HEK293 (cell line): ENCODE results near the gene ISYNA1.

Experiments used
- CTCF ChIA-PET: fragments of 350-600 bp; formaldehyde crosslinking; extraction: SDS; loops from one replicate; lab custom pipeline; 2021; ENCODE audit warnings: antibody characterized with exemption; lab: Yijun Ruan, JAX
- POLR2A ChIA-PET: fragments of 300-600 bp; formaldehyde crosslinking; extraction: SDS; loops from one replicate; lab custom pipeline; 2020; ENCODE audit warnings: antibody characterized with exemption, inconsistent platforms; lab: Yijun Ruan, JAX
- H3K27ac ChIP-seq: fragments of 200-500 bp; sonication (Bioruptor generic); 2 replicates; pipeline ENCODE4 v1.5.1; 2014; ENCODE audit warnings: low read depth, low read length, control low read depth, inconsistent platforms; ENCODE audit errors: extremely low read depth
- H3K36me3 ChIP-seq, 2 experiments: fragments of 200-500 bp in 1 of 2; sonication (Bioruptor generic) in 1 of 2; 1 replicate in 1 of 2; 2 replicates in 1 of 2; pipeline ENCODE4 v1.5.1; 2014 to 2017; ENCODE audit warnings: inconsistent platforms in 2 of 2, low read length in 2 of 2; ENCODE audit not compliant: control insufficient read depth in 2 of 2, insufficient read depth in 1 of 2
- H3K4me1 ChIP-seq: fragments of 200-500 bp; sonication (Bioruptor generic); 2 replicates; pipeline ENCODE4 v1.5.1; 2014; ENCODE audit warnings: mild to moderate bottlenecking, low read length, inconsistent platforms; ENCODE audit not compliant: control insufficient read depth, insufficient read depth
- H3K4me3 ChIP-seq: 2 replicates; pipeline ENCODE4 v1.5.1; 2011; ENCODE audit warnings: low read depth, mild to moderate bottlenecking, control low read depth, low read length, moderate library complexity
- H3K9me3 ChIP-seq: fragments of 200-500 bp; sonication (Bioruptor generic); 2 replicates; pipeline ENCODE4 v1.5.1; 2014; ENCODE audit warnings: low read depth, low read length, inconsistent platforms; ENCODE audit not compliant: control insufficient read depth, insufficient read depth
- EGR2 ChIP-seq: fragments of 450-650 bp; formaldehyde crosslinking; IDR thresholded peaks from 2 replicates; pipeline ENCODE4 v1.5.1; 2016; ENCODE audit warnings: low read depth, missing biosample characterization, missing genetic modification characterization
- HOXC10 ChIP-seq: sonication (generic); formaldehyde crosslinking; IDR thresholded peaks from 2 replicates; pipeline ENCODE4 v1.8.1; 2023; ENCODE audit warnings: mild to moderate bottlenecking, missing genetic modification reagents
- KLF1 ChIP-seq: fragments of 450-650 bp; formaldehyde crosslinking; IDR thresholded peaks from 2 replicates; pipeline ENCODE4 v1.5.1; 2016; ENCODE audit warnings: missing biosample characterization, missing genetic modification characterization
- MEIS1 ChIP-seq: sonication (generic); formaldehyde crosslinking; IDR thresholded peaks from 2 replicates; pipeline ENCODE4 v1.8.1; 2022; ENCODE audit warnings: missing genetic modification reagents, mild to moderate bottlenecking, borderline replicate concordance
- ZBTB20 ChIP-seq: fragments of 450-650 bp; formaldehyde crosslinking; IDR thresholded peaks from 2 replicates; pipeline ENCODE4 v1.5.1; 2016; ENCODE audit warnings: missing biosample characterization, missing genetic modification characterization
- ZFP3 ChIP-seq: fragments of 450-650 bp; formaldehyde crosslinking; IDR thresholded peaks from 2 replicates; pipeline ENCODE4 v1.5.1; 2016; ENCODE audit warnings: low read depth, missing biosample characterization, missing genetic modification characterization
- ZNF114 ChIP-seq: fragments of 450-650 bp; formaldehyde crosslinking; IDR thresholded peaks from 2 replicates; pipeline ENCODE4 v1.5.0; 2017; ENCODE audit warnings: missing biosample characterization, missing genetic modification characterization
- ZNF132 ChIP-seq: fragments of 450-650 bp; formaldehyde crosslinking; IDR thresholded peaks from 2 replicates; pipeline ENCODE4 v1.5.1; 2017; ENCODE audit warnings: missing biosample characterization, missing genetic modification characterization, borderline replicate concordance
- ZNF239 ChIP-seq: fragments of 450-650 bp; formaldehyde crosslinking; IDR thresholded peaks from 2 replicates; pipeline ENCODE4 v1.5.1; 2016; ENCODE audit warnings: missing biosample characterization, missing genetic modification characterization
- ZNF280C ChIP-seq: fragments of 450-650 bp; formaldehyde crosslinking; IDR thresholded peaks from 2 replicates; pipeline ENCODE4 v1.5.1; 2016; ENCODE audit warnings: missing biosample characterization, missing genetic modification characterization
- ZNF292 ChIP-seq: fragments of 450-650 bp; formaldehyde crosslinking; IDR thresholded peaks from 2 replicates; pipeline ENCODE4 v1.5.1; 2016; ENCODE audit warnings: low read depth, missing biosample characterization, missing genetic modification characterization, borderline replicate concordance
- ZNF391 ChIP-seq: fragments of 450-650 bp; formaldehyde crosslinking; IDR thresholded peaks from 2 replicates; pipeline ENCODE4 v1.5.1; 2016; ENCODE audit warnings: low read depth, missing biosample characterization, missing genetic modification characterization, borderline replicate concordance
- ZNF404 ChIP-seq: fragments of 450-650 bp; formaldehyde crosslinking; IDR thresholded peaks from 2 replicates; pipeline ENCODE4 v1.5.1; 2017; ENCODE audit warnings: missing biosample characterization, missing genetic modification characterization
- ZNF514 ChIP-seq: fragments of 450-650 bp; formaldehyde crosslinking; IDR thresholded peaks from 2 replicates; pipeline ENCODE4 v1.5.1; 2016; ENCODE audit warnings: missing biosample characterization, missing genetic modification characterization
- ZNF530 ChIP-seq: fragments of 450-650 bp; formaldehyde crosslinking; IDR thresholded peaks from 2 replicates; pipeline ENCODE4 v1.5.1; 2016; ENCODE audit warnings: low read depth, missing biosample characterization, missing genetic modification characterization
- ZNF555 ChIP-seq: fragments of 450-650 bp; formaldehyde crosslinking; conservative IDR thresholded peaks from 2 replicates; pipeline ENCODE4 v1.5.1; 2017; ENCODE audit warnings: missing biosample characterization, mild to moderate bottlenecking, missing genetic modification characterization, inconsistent platforms
- ZNF558 ChIP-seq: fragments of 450-650 bp; formaldehyde crosslinking; IDR thresholded peaks from 2 replicates; pipeline ENCODE4 v1.5.1; 2016; ENCODE audit warnings: missing biosample characterization, missing genetic modification characterization
- ZNF610 ChIP-seq: fragments of 450-650 bp; formaldehyde crosslinking; IDR thresholded peaks from 2 replicates; pipeline ENCODE4 v1.5.1; 2016; ENCODE audit warnings: missing biosample characterization, missing genetic modification characterization, borderline replicate concordance
- ZNF629 ChIP-seq: fragments of 450-650 bp; formaldehyde crosslinking; IDR thresholded peaks from 2 replicates; pipeline ENCODE4 v1.5.1; 2017; ENCODE audit warnings: missing biosample characterization, missing genetic modification characterization
- ZNF670 ChIP-seq: fragments of 450-650 bp; formaldehyde crosslinking; IDR thresholded peaks from 2 replicates; pipeline ENCODE4 v1.5.1; 2016; ENCODE audit warnings: missing biosample characterization, missing genetic modification characterization, low read depth
- ZNF747 ChIP-seq: fragments of 450-650 bp; formaldehyde crosslinking; IDR thresholded peaks from 2 replicates; pipeline ENCODE4 v1.5.1; 2016; ENCODE audit warnings: missing biosample characterization, missing genetic modification characterization
- ZNF792 ChIP-seq: fragments of 450-650 bp; formaldehyde crosslinking; IDR thresholded peaks from 2 replicates; pipeline ENCODE4 v1.5.1; 2016; ENCODE audit warnings: missing biosample characterization, missing genetic modification characterization
- TF ChIP-seq, protein P1 (sequence below): fragments of 450-650 bp; formaldehyde crosslinking; IDR thresholded peaks from 2 replicates; pipeline ENCODE4 v1.5.1; 2016; ENCODE audit warnings: missing biosample characterization, missing genetic modification characterization
- TF ChIP-seq, protein P2 (sequence below): fragments of 450-650 bp; formaldehyde crosslinking; IDR thresholded peaks from 2 replicates; pipeline ENCODE4; 2016; ENCODE audit warnings: missing biosample characterization, missing genetic modification characterization

ISYNA1 gene

GRCh38 chr19:18453269-18454024 is 15.5 kb upstream of the ISYNA1 start (continued):
- TF ChIP-seq, protein P1, sequence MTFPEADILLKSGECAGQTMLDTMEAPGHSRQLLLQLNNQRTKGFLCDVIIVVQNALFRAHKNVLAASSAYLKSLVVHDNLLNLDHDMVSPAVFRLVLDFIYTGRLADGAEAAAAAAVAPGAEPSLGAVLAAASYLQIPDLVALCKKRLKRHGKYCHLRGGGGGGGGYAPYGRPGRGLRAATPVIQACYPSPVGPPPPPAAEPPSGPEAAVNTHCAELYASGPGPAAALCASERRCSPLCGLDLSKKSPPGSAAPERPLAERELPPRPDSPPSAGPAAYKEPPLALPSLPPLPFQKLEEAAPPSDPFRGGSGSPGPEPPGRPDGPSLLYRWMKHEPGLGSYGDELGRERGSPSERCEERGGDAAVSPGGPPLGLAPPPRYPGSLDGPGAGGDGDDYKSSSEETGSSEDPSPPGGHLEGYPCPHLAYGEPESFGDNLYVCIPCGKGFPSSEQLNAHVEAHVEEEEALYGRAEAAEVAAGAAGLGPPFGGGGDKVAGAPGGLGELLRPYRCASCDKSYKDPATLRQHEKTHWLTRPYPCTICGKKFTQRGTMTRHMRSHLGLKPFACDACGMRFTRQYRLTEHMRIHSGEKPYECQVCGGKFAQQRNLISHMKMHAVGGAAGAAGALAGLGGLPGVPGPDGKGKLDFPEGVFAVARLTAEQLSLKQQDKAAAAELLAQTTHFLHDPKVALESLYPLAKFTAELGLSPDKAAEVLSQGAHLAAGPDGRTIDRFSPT, result no peak
- TF ChIP-seq MEIS1 (CRISPR knock-in tag) (no peak), KLF1 (peak; percentile 87), ZNF792 (tag by site-specific recombination) (no peak), ZFP3 (no peak), ZNF555 (tag by site-specific recombination) (no peak), ZNF292 (no peak)
- TF ChIP-seq, protein P2, sequence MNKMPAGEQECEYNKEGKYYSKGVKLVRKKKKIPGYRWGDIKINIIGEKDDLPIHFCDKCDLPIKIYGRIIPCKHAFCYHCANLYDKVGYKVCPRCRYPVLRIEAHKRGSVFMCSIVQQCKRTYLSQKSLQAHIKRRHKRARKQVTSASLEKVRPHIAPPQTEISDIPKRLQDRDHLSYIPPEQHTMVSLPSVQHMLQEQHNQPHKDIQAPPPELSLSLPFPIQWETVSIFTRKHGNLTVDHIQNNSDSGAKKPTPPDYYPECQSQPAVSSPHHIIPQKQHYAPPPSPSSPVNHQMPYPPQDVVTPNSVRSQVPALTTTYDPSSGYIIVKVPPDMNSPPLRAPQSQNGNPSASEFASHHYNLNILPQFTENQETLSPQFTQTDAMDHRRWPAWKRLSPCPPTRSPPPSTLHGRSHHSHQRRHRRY (tag by site-specific recombination), result no peak

DNA sequence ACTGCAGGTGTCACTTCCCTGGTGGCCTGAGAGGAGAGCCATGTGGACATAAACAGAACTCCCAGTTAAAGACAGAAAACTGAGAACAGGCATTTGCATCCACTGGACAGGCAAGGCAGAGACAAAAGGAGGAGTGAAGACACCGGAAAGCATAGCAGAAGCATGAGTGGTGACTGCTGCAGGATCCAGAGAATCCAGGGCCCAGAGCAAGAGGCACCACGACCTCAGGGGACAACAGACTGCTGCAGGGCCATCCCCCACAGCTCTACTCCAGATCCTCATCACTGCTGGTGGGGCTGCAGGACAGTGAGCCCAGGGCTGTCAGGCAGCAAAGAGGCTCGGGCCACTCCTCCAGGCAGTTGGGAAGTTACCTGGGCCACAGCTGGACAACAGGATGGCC is 14.5 kb upstream of the ISYNA1 start:
- Histone ChIP-seq H3K9me3 (no peaks in the 10 kb centered on the region), H3K27ac (no peak overlapping the region), H3K4me3 (no peak overlapping the region), H3K36me3 (peaks cover 4 to 34% of the 10 kb centered on the region in 2 experiments; a peak in 2 of 3 replicates), H3K4me1 (no peaks in the 10 kb centered on the region)
- POLR2A ChIA-PET, result no interaction called here
- TF ChIP-seq ZNF530 (tag by site-specific recombination) (no peak), ZNF239 (tag by site-specific recombination) (no peak), HOXC10 (CRISPR knock-in tag) (no peak), ZNF670 (tag by site-specific recombination) (no peak), ZNF747 (tag by site-specific recombination) (no peak), ZNF132 (tag by site-specific recombination) (no peak), EGR2 (tag by site-specific recombination) (no peak), ZBTB20 (tag by site-specific recombination) (no peak), ZNF114 (no peak)
- CTCF ChIA-PET, result interaction anchor here (1.1 to 7.5 kb wide), 5 partner anchors 9 to 49 kb away, joined by 3 to 85 read pairs (median 6); no protein-coding TSS in a partner anchor

DNA sequence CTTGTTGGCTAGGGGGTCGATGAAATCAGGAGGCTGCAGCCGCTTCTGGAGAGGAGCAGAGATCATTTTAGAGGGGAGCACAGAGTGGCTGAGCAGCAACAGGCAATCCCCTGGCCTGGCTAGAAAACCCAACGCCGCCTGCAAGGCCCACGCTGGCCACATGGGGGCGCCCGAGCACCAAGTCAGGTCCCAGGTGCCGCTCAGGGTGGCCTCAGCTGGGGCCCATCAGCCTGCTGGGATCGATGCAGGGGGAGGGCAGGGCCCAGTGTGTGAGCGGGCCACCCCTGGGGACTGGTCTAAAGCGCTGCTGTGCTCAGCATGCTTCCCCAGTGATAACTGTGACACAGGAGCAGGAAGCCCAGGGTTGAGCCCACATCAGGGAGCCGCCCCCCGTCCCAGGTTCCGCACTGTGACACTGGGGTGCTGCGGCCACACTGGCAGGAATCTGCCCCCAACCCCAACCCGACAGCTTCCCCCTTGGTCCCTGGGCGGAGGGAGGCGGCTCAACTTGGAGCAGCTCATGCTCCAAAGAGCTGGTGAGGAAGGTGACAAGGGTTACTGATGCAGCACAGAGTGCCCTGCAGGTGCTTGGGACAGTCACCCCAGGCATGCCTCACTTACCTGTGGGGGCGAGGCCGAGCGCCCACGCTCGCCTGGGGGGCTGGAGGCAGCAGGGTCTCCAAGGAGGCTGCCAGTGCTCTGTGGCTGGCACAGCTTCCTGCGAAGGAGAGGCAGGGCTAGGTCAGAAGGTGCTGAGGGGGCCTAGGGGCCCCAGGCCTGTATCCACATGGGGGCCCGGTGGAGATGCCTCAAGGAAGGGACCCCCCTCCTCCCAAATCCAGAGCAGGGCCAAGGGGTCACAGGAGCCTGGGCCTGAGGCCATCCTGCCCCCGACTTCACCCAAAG is 13.3 kb upstream of the ISYNA1 start:
- ChIA-PET POLR2A (interaction anchor here (0.9 kb wide), 1 partner anchor 137 kb away, joined by 3 read pairs; the partner anchor contains the start of gene REX1BD), CTCF (interaction anchor here (0.5 to 7.5 kb wide), 35 partner anchors 9 to 1158 kb away, joined by 3 to 85 read pairs (median 4); no protein-coding TSS in a partner anchor)
- Histone ChIP-seq H3K4me1 (no peaks in the 10 kb centered on the region), H3K4me3 (no peak overlapping the region), H3K27ac (no peak overlapping the region), H3K9me3 (no peaks in the 10 kb centered on the region), H3K36me3 (peaks cover 4 to 42% of the 10 kb centered on the region in 2 experiments; a peak in 2 of 3 replicates)
- TF ChIP-seq ZNF391 (tag by site-specific recombination) (no peak), ZNF280C (tag by site-specific recombination) (no peak), ZNF792 (tag by site-specific recombination) (no peak), ZNF514 (no peak), ZNF629 (tag by site-specific recombination) (peak; percentile 22; the same call in 1 of the 2 replicates), ZNF404 (tag by site-specific recombination) (no peak), ZNF610 (tag by site-specific recombination) (peak; percentile 77), ZNF558 (tag by site-specific recombination) (no peak)
- TF ChIP-seq, protein P1, result no peak
